Measurements from ENCODE around the gene PLCD1.
A peak's percentile ranks its signal among the peaks of the same experiment; 100 is the strongest.

The PLCD1 gene

DNA sequence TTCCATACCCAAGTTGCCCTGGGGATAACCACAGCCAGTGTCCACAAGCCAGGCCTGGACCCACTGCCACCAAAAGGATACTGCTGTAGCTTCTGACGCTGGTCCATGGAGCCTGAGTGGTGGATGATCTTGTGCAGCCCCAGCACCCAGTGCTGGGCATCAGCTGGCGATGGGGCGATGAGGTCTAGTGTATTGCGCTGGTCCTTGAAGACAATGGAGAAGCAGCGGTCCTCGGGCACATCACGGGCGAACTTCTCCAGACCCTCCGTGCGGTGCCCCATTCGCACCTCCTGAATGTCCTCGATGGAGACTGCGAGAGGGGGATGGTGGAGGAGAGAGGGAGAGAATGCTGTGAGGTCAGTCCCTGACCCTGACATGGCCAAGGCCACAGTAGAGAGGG lies 13.0 kb downstream of the PLCD1 start:
- DNase-seq, result no peak

- no peak for DNase-seq
Measured at GRCh38 chr3:38015984-38016383, 13.5 kb downstream of the PLCD1 start.

DNA sequence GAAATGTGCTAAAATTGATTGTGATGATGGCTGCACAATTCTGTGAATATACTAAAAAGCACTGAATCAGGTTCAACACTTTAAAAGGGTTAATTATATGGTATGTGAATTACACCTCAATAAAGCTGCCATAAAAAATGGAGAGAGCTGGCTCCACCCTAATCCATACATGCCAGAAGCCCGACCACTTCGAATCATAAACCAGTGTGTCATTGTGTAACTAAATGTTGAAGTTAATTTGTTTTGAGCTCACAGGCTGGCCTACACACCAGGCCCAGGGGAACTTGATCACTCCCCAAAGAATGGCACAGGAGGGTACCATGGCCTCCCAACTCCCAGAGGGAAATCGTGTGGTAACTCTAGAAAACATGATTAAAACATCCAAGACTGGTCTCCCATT lies 14.0 kb downstream of the PLCD1 start:
- DNase-seq, result no peak

DNA sequence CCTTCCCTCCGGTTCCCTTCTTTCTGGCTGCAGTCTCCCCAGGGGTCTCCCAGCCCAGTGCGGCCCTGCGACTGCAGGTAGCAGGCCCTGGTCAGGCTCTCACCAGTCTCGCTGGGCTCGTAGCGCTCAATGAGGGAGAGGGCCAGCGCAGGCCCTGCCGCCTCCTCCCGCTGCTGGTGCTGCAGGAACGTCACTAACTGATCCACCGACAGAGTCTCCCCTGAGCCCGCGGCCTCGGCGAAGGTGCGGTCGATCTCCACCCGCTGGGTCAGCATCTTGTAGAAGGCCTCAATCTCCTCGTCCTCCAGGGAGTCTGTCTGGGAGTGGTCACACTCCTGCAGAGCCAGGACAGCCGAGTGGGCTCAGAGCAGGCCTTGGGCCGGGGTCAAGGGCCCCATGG lies 18.3 kb downstream of the PLCD1 start:
- no peak for DNase-seq

- no peak for DNase-seq
Measured at GRCh38 chr3:38009807-38010591, 19.4 kb downstream of the PLCD1 start.

DNA sequence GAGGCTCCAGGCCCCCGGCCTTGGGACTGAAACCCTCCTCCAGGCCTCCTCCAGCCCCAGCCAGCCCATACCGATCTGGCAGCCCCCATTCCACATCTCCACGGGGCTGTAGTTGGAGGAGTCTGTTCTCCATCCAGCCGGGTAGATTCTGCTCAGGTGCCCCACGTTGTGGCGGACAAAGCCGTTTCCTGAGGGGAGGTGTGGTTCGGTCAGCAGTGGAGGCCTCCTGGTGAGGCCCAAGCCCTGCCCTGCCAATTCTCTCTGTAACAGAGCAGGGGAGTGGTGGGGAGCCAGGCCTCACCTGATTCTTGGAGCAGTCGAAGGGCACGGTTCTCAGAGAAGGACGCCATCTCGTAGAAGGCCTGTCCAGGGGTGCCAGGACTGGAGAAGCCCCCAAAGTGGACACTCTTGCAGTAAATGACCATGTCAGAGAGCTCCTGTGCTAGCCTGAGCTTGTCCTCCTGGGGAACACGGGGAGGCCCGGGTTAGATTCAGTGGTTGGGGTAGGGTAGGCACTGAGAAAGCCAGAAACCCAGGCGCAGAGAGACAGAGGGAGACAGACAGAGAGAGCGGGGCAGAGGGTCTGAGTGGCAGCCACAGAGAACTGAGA lies 20.4 kb downstream of the PLCD1 start:
- DNase-seq, result no peak

DNA sequence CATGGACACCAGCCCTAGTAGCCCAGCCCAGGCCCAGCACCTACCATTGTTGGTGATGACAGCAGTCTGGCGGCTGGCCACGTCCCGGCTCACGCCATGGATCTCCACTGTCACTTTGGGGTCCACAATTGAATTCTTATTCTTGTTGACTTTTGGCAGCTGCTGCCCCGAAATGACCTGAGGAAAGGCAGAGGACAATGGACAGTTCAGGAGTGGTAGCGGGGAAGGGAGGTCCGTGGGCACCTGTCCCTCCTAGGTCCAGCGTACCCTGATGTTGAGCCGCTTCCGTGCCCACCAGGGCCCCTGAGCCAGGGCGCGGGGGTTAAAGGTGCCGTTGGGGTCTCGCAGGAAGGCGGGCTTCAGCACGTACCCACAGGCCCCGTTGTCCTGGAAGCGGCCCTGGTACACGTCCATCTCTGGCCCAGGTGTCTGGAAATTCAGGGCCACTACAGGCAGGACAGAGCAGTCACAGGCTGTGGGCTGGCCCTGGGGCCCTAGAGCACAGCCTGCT lies 21.2 kb downstream of the PLCD1 start:
- DNase-seq, result no peak

GRCh38 chr3:38007754-38008090 lies 21.7 kb downstream of the PLCD1 start:
- DNase-seq, result no peak

GRCh38 chr3:38006445-38006995 lies 22.9 kb downstream of the PLCD1 start:
- DNase-seq, result no peak

- no peak for DNase-seq
Measured at GRCh38 chr3:38006031-38006430, 23.4 kb downstream of the PLCD1 start.

DNA sequence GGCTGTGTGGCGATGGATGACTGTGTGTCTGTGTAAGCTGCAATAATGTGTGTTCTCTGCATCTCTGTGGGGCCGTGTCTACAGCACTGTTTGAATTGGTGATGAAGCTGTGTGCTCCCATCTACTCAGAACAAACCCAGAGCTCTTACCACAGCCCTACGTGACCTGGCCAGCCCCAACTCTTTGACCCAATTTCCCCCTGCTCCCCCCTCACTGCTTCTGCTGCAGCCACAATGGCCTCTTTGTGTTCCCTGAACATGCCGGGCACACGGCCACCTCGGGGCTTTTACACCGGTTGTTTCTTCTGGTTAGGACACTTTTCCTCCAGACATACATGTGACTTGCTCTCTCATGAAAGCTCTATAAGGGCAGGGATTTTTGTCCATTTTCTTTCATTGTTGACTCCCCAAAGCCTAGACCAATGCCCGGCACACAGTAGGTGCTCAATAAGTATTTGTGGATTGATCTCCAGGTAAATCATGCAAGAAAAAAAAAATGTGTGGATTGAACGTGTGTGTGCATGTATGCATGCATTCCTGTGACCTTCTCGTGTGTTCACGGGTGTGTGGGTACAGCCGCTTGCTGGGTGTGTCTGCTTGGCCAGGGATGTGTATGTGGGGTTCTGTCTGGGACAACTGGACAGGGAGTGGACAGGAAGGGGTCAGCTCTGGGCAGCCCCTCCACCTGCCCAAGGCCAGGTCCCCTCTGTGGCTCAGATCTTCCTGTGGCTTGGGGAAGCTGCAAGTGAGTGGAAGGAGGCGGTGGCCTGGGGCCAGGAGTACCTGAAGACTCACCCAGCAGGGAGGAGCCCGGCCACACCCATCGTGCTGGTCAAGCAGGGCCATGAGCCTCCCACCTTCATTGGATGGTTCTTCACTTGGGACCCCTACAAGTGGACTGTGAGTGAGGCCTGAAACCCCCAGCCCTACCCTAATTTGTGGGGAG lies 24.1 kb downstream of the PLCD1 start:
- DNase-seq, result no peak

DNA sequence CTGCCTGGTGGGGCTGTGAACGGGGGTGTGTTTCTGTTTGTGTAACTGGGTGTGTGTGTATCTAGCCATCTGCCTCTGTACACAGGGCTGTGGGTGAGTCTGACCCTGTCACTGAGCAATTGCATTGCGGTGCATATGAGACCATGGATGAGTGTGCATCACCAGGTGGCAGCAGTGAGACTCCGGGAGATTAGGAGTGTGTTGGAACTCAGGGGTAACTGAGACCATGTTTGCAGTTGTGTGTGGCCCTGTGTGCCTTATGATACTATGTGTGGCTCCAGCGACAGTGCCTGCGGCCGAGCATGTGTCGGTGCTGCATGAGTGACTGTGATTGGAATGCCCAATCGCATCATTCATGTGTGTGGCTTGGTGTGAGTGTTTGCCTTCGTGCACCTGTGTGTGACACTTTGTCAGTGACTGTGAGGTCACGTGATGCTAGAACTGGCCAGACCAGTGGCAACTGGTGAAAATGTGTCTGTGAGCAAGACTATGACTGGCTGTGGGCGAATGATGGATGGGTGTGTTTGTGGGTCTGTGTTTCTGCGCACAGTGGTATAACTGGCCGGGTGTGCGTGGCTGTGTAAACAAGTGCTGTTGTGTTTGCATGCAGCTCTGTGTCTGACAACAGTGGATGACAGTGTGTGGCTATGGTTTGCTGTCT lies 24.9 kb downstream of the PLCD1 start:
- peak; percentile 77 for DNase-seq

DNA sequence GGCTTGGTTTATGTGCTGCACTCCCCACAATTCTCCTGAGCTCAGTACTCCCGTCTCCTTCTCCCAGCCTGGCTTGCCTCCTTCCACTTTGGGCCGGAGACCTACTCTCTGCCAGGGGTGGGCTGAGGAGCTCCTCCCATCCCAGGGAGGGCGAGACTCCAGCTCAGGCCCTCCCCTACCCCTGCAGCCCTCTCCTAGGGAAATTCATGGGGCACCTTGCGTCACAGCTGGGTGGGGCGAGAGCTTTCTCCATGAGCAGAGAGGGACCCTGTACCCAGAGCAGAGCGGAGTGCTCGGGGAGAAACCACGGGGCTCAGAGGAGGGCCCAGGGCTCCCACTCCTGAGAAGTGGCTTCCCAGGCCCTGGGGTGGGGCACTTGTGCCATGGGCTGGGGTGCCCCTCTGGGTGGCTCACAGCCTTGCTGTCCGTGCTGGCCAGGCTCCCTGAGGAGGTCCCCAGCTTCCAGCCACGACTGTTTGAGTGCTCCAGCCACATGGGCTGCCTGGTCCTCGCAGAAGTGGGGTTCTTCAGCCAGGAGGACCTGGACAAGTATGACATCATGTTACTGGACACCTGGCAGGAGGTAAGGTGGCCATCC lies 25.5 kb downstream of the PLCD1 start:
- DNase-seq, result no peak

- DNase-seq, result peak; percentile 85
Measured at GRCh38 chr3:38003371-38003816, 26.0 kb downstream of the PLCD1 start.

DNA sequence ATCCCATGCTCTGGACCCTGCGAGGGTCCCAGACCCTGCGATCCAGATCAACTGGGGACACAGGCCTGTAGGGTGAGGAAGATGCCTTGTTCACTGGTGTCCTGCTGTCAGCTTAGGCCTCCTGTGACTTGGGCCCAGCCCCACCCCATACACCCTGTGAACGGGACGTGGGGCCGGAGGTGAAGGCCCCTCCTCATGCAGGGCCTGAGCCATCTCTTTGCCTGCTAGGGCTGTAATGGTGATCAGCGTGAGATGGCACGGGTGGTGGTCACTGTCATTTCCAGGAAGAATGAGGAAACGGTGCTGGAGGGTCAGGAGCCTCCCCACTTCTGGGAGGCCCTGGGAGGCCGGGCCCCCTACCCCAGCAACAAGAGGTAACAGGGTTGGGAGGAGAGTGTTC lies 26.5 kb downstream of the PLCD1 start:
- DNase-seq, result no peak

DNA sequence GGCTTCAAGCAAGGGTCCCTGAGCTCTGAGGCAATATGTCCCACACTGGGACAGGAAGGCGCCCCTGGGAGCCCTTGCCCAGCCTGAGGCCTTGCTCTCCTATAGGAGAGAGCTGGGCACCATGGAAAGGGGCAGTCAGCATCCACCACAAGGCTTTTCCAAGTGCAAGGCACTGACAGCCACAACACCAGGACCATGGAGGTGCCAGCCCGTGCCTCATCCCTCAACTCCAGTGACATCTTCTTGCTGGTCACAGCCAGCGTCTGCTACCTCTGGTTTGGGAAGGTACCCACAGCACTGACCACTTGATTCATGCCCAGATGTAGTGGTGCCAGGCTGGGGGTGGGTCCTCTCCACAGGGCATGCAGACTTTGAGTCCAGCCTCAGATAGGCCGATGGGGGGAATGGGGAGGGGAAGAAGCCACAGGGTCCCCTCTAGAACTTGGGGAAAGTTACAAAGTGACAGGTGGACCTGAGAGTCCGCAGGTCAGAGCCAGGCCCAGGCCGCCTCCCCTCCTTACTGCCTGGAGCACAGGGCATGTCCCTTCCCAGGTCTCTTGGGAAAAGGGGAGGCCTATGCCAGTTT lies 27.1 kb downstream of the PLCD1 start:
- no peak for DNase-seq

DNA sequence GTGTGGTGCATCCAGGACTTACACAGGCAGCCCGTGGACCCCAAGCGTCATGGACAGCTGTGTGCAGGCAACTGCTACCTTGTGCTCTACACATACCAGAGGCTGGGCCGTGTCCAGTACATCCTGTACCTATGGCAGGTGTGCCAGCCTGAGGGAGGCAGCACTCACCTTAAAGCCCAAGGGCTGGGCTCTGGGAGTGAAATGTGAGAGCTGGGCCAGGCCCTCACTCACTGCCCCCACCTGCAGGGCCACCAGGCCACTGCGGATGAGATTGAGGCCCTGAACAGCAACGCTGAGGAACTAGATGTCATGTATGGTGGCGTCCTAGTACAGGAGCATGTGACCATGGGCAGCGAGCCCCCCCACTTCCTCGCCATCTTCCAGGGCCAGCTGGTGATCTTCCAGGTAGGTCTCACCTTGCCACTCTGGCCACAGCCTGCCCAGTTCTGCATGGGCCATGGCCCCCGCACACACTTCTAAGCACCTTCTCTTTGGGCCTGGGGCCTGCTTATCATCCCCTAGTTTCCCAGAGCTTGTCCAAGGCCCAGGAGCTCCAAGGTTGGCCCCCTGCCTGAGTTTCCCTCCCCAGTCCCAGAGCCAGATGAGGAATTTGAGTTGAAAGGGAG lies 27.9 kb downstream of the PLCD1 start:
- DNase-seq, result no peak

- DNase-seq, result no peak
Measured at GRCh38 chr3:38000965-38001455, 28.4 kb downstream of the PLCD1 start.

- no peak for DNase-seq
Measured at GRCh38 chr3:38000242-38000916, 29.1 kb downstream of the PLCD1 start.

DNA sequence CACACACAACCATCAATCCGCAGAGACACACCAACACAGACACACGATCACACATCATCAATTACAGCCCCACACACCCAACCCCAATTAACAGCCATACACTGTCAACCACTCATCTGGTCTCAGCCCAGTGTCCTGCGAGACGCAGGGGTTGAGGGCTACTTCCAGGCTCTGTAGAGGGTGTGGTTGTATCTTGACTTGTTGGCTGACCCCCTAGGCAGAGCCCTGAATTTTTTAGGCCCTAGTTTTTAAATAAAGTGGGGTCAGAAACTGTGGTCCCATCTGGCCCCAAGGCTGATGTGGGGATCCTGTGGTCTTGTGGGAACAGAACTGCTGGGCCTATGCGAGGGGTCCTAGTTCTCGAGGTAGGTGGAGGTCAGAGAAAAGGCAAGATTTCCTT lies 29.6 kb downstream of the PLCD1 start:
- no peak for DNase-seq

Measured in activated CD8-positive, alpha-beta memory T cell treated with anti-CD3 and anti-CD28 coated beads for 24 hours (primary cell).